GM12873 (cell line): Measurements from ENCODE around the gene EHF.

Experiments used
- TF ChIP-seq, protein P1 (sequence below): IDR thresholded peaks from 2 replicates; pipeline ENCODE4 v1.5.1; 2012; ENCODE audit warnings: low read depth, mild to moderate bottlenecking, moderate library complexity, low read length, control low read depth; ENCODE audit not compliant: insufficient read depth; ENCODE audit errors: missing control alignments

The EHF gene

DNA sequence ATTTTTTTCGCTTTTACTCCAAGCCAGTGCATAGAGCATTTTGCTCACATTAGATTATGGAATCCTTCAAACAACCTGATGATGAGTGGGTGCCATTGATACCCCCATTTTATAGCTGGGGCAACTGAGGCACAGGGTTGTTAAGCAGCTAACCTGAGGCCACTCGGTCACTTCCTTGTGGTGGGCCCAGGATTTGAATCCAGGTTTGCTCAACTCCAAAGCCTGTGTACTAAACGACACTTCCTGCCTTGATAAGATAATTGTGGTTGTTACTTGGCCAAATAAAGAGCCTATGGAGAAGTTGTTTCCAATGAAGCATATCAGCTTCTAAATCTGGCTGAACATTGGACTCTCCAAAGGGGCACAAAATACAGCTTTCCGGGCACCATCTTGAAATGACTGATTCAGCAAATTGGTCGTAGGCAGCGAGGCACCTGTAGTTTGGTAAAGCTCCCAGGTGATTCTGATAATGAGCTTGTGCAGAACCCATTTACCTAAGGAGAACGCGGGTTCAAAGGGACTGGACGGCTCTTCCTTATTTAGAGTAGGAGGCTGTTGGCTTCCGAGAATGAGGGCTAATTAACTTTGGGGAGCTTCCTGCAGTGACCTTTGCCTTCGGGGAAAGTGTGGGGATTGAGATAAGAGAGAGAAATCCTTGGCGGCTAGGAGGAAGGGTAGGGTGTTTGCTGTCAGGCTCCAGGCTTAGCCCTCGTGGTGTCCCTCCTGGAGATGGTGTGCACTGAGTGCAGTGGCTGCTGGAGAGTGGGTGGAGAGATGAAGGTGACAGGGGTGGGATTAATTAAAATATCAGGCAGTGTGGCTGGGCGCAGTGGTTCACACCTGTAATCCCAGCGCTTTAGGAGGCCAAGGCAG lies 17.5 kb upstream of the EHF start:
- TF ChIP-seq, protein P1, sequence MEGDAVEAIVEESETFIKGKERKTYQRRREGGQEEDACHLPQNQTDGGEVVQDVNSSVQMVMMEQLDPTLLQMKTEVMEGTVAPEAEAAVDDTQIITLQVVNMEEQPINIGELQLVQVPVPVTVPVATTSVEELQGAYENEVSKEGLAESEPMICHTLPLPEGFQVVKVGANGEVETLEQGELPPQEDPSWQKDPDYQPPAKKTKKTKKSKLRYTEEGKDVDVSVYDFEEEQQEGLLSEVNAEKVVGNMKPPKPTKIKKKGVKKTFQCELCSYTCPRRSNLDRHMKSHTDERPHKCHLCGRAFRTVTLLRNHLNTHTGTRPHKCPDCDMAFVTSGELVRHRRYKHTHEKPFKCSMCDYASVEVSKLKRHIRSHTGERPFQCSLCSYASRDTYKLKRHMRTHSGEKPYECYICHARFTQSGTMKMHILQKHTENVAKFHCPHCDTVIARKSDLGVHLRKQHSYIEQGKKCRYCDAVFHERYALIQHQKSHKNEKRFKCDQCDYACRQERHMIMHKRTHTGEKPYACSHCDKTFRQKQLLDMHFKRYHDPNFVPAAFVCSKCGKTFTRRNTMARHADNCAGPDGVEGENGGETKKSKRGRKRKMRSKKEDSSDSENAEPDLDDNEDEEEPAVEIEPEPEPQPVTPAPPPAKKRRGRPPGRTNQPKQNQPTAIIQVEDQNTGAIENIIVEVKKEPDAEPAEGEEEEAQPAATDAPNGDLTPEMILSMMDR: no peak

DNA sequence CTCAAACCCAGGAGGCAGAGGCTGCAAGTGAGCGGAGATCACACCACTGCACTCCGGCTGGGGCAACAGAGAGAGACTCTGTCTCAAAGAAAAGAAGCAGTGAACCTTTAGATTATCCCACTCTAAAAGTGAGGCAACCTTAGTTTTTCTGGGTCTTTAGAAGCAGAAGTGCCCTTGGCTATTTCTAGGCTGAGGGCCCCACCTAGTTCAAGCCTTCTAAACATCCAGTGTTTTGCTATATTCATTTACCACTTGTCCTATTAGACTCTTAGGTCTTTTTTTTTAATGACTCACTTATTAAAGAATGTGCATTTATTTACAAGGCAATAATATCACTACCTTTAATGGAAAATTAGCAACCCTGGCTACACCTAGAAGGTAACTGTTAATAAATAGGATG lies 16.7 kb upstream of the EHF start:
- TF ChIP-seq, protein P1: no peak

DNA sequence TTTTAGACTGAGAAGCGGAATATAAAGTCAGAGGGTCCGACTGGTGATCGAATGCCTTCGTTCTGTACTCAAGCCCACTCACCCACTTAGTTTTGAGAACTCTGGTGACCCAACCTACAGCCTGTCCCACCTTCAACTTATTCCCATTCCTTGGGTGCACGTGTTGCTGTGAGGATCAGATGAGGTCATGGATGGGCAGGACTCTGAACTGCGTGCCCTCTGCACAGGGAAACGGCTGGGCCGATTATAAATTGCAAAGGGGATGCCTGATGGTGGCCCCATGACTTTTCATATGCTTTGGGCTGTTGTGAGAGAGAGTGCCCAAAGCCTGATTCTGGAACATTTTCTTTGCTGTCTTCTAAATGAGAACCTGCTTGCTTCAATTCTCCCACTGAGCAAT lies 16.0 kb upstream of the EHF start:
- TF ChIP-seq, protein P1: no peak

DNA sequence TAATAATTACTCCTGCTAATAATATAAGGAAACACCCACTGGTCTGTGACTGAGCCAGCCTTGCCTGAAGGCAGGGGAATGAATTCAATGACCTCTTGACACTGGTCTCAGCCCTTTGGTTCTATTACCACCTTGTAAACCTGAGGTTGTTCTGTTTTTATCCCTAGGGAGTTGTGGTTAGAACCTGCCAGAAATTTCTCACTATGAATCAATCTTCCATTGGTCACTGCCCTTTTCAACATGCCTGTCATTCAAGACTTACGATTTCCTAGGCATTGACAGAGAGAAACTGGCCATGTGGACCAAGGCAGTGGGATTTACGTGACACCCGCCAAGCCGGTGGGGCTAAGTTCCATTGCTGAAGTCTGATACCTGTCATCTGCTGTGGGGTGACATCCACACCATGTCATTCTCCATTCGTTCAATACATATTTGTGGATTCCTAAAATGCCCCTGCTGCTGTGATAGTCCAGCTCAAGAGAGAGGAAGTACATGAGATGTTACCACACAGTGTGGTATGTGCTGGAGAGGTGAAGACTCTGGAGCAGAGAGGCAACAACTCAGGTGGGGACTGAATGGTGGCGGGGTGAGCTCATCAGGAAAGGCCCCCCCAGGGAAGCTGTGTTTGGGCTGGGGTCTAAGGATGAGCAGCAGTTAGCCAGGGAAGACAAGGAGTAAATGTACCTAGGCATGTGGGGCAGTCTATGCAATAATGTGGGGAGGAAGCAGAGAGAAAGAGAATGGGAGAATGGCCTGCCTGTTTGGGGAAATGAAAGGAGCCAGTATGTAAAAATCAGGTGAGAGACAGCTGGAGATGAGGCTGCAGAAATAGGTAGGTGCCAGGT lies 15.2 kb upstream of the EHF start:
- TF ChIP-seq, protein P1: no peak

DNA sequence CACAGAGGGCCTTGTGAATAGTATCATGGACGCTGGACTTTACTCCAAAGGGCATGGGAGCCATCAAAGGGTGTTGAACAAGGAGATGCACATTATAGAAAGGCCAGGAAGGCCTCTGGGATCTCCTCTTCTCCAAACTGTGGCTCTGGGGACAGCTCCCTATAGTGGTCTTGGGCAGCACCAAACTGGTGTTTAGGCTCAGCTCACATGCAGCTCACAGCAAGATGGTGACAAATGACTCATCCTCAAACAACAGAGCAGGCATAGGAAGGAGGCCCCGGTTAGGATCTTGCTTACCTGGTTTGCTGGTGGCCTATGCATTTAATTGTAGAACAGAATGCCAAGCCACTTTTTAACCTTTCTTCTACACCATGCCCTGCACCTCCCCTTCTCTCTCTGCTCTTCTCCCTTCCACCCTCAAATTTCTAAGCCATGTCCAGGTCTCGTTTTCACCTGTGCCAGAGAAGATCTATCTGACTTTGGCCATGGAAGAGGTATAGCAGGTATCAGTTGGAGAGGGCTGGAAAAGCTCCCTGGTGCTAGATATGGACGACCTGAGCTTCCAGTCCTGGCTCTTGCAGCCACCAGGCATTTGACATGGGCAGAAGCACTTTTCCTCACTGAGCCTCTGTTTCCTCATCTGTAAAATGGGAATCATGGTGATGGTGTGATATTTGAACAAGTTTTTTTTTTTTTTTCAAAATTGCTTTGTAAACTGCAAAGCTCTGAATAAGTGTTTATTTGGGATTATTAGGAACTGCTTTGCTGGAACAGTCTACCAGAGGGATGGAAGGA lies 14.4 kb upstream of the EHF start:
- TF ChIP-seq, protein P1: no peak

DNA sequence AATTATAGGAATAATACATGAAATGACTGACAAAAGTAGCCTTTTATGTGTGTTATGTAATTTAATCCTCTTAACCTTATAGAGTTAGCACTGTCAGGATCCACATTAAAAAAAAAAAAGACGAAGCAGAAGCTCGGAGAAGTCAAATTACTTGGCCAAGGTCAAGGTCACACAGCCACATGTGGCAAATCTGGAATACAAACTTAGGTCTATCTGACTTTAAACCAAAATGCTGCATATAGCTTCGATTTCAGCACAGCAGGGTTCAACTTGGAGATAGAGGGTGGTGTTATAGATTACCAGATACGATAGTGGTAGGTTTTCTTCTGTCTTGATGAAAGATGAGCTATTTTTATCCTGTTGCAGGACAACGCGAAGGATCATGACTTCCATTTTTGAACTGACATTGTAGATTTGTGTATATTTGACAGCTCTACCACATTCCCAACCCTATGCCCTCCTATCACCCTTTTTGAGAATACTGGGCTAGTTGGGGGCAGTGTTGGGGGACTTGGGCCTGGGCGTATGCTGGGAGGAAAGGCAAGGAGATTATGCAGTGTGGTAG lies 11.6 kb upstream of the EHF start:
- TF ChIP-seq, protein P1: no peak
